ENCODE results near the gene BTRC.

Gene BTRC

GRCh38 chr10:101576211-101576863 is 222.4 kb downstream of the BTRC start:
- Histone ChIP-seq H3K36me3 (peaks cover 5% of the 10 kb centered on the region), H3K27ac (peak overlapping the region; percentile 48), H3K4me3 (ENCODE audit: low read depth, low read length) (no peak overlapping the region), H3K27me3 (ENCODE audit: insufficient read depth, low read depth, severe bottlenecking) (no peaks in the 10 kb centered on the region), H3K9me3 (ENCODE audit: severe bottlenecking) (peaks cover 9% of the 10 kb centered on the region)
- peak; percentile 78 for DNase-seq
- TF ChIP-seq CTCF (IDR thresholded peaks at IDR 0.05; ENCODE audit: low read depth, low read length): no peak

GRCh38 chr10:101577121-101577871 is 223.3 kb downstream of the BTRC start:
- H3K36me3 ChIP-seq: peaks cover 5% of the 10 kb centered on the region
- no peak for DNase-seq
- TF ChIP-seq CTCF (IDR thresholded peaks at IDR 0.05; ENCODE audit: low read depth, low read length): no peak
- no peaks in the 10 kb centered on the region for H3K27me3 ChIP-seq (ENCODE audit: insufficient read depth, low read depth, severe bottlenecking)
- H3K9me3 ChIP-seq (ENCODE audit: severe bottlenecking): peaks cover 9% of the 10 kb centered on the region
- no peak overlapping the region for H3K4me3 ChIP-seq (ENCODE audit: low read depth, low read length)
- H3K27ac ChIP-seq: peak overlapping the region; percentile 32; the same call in 1 of the 2 replicates

GRCh38 chr10:101578192-101578591 is 224.2 kb downstream of the BTRC start:
- no peak for DNase-seq
- Histone ChIP-seq H3K27me3 (ENCODE audit: insufficient read depth, low read depth, severe bottlenecking) (no peaks in the 10 kb centered on the region), H3K9me3 (ENCODE audit: severe bottlenecking) (peaks cover 4% of the 10 kb centered on the region), H3K4me3 (ENCODE audit: low read depth, low read length) (no peak overlapping the region), H3K36me3 (peaks cover 5% of the 10 kb centered on the region), H3K27ac (no peak overlapping the region)
- no peak for TF ChIP-seq CTCF (IDR thresholded peaks at IDR 0.05; ENCODE audit: low read depth, low read length)

GRCh38 chr10:101578803-101579515 is 225.0 kb downstream of the BTRC start:
- Histone ChIP-seq H3K36me3 (peaks cover 5% of the 10 kb centered on the region), H3K27me3 (ENCODE audit: insufficient read depth, low read depth, severe bottlenecking) (no peaks in the 10 kb centered on the region), H3K9me3 (ENCODE audit: severe bottlenecking) (peaks cover 4% of the 10 kb centered on the region), H3K4me3 (ENCODE audit: low read depth, low read length) (no peak overlapping the region), H3K27ac (no peak overlapping the region)
- TF ChIP-seq CTCF (IDR thresholded peaks at IDR 0.05; ENCODE audit: low read depth, low read length): no peak
- DNase-seq: no peak

GRCh38 chr10:101579516-101579870 is 225.5 kb downstream of the BTRC start:
- no peak for TF ChIP-seq CTCF (IDR thresholded peaks at IDR 0.05; ENCODE audit: low read depth, low read length)
- no peak for DNase-seq
- peaks cover 6% of the 10 kb centered on the region for H3K36me3 ChIP-seq

More at GRCh38 chr10:101579516-101579870, 225.5 kb downstream of the BTRC start:
- Histone ChIP-seq H3K27ac (no peak overlapping the region), H3K27me3 (ENCODE audit: insufficient read depth, low read depth, severe bottlenecking) (no peaks in the 10 kb centered on the region), H3K9me3 (ENCODE audit: severe bottlenecking) (peaks cover 4% of the 10 kb centered on the region), H3K4me3 (ENCODE audit: low read depth, low read length) (no peak overlapping the region)

Measured in WERI-Rb-1 (cell line).